ENCODE data around the gene SGMS1. TPM values are rescaled to one million over a fixed set of nuclear protein-coding genes. Genes with fewer than 3 reads are reported as not detected.

The SGMS1 gene
- total RNA-seq, 1 donor from 2014 or later = 14.2 TPM

DNA sequence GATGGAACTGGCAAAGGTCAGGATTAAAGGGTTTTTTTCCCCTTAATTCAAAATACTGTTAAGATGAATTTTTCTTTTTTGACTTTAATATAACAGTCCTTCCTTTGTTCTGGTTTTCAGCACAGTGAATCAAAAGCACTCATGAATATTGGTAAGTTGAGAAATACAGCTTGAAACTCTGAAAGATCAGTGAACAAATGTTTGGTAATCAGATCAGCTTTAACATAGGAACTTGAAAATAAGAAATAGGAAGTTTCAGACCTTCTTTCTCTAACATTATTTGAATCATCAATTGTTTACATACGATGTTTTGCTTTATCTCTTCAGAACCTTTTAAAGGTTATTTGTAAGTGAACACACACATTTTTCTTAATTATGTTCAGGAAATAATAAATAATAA, 90.5 kb downstream of the SGMS1 start:
- intact Hi-C loops (cut with micrococcal nuclease) = loop anchor here (10.0 kb wide), 1 partner anchor 1348 kb away; the partner anchor contains the start of gene TMEM273
- Mint-ChIP-seq H3K4me3 (no peak overlapping the region), H3K27me3 (no peaks in the 10 kb centered on the region), H3K9me3 (peaks cover 4% of the 10 kb centered on the region), H3K4me1 (peaks cover 21% of the 10 kb centered on the region), H3K36me3 (ENCODE audit: low read depth) (peaks cover 2% of the 10 kb centered on the region), H3K27ac (no peak overlapping the region)
- no peak for DNase-seq

DNA sequence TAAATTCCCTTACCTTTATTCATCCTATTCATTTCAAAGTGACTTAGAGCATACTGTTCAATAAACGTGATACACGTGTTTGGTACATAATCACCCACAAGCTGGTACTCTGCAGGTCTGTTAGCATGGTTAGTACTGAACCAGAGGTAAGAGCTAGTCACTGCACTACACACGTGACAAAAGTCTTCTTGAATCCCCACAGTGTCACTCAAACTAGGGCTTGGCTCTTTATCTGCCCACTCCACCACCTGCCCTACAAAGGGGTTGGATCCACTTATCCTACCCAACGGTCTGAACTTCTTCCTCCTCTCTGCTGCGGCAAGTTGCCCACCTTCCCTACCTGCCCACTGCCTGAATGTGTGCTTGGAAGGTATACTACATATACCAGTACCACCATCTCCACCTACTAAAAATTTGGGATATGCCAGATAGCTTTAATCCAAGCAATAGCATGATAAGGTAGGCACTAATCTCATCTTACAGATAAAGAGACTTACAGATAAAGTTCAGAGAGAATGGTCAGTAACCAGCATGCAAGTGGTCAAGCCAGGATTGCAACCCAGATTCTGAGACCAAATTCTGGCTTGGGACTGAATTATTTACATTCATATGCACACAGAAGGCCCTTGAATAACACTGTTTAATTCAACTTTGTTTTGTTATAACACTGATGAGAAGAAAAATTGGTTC, 92.2 kb downstream of the SGMS1 start:
- H3K4me3 Mint-ChIP-seq = no peak overlapping the region
- peaks cover 4% of the 10 kb centered on the region for H3K36me3 Mint-ChIP-seq (ENCODE audit: low read depth)
- H3K9me3 Mint-ChIP-seq = peaks cover 4% of the 10 kb centered on the region
- H3K27ac Mint-ChIP-seq = no peak overlapping the region
- intact Hi-C loops (cut with micrococcal nuclease) = loop anchor here (10.0 kb wide), 1 partner anchor 1347 kb away; the partner anchor contains the start of gene TMEM273
- no peak for DNase-seq
- H3K27me3 Mint-ChIP-seq = no peaks in the 10 kb centered on the region
- H3K4me1 Mint-ChIP-seq = peaks cover 14% of the 10 kb centered on the region

DNA sequence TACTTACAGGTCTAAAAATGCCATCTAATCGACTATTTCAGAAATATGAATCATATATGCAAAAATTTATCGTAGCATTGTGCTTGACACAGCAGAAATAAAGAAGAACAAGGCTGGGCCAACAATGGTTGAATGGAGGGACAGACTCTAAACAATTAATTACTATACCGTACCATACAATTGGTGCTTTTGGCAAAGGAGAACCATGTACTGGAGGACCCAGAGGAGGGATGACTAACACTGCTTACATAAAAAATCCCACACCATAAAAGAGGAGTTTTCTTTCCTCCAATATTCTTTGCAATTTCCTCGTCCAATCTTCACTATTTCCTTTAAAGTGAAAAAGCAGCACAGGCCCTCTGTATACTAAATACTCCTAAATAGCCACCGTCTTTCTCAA, 94.1 kb downstream of the SGMS1 start:
- H3K27me3 Mint-ChIP-seq = no peaks in the 10 kb centered on the region
- intact Hi-C loops (cut with micrococcal nuclease) = loop anchor here (10.0 kb wide), 1 partner anchor 1345 kb away; the partner anchor contains the start of gene TMEM273
- no peak overlapping the region for H3K4me3 Mint-ChIP-seq

DNA sequence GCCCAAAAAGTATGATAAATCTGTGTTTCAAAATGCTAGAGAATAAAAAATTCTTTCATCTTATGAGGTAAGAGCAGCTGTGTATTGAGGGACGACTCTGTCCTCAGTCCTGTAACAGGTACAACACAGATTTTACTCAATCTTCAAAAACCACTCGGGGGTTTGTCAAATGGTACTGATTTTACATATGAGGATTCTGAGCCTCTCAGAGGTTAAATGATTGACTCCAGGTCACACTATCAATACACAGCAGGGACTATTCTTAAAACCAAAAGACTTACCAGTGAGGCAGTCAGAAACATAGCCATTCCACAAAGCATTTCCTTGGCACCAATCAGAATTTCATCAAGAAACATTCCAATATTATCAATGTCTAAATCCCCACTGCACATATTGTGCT, 95.5 kb downstream of the SGMS1 start:
- H3K36me3 Mint-ChIP-seq (ENCODE audit: low read depth) = peaks cover 8% of the 10 kb centered on the region
- no peak for DNase-seq
- H3K4me3 Mint-ChIP-seq = no peak overlapping the region

More for the DNA sequence above, 94.1 kb downstream of the SGMS1 start:
- DNase-seq = no peak
- no peak overlapping the region for H3K27ac Mint-ChIP-seq
- H3K9me3 Mint-ChIP-seq = no peaks in the 10 kb centered on the region
- peaks cover 9% of the 10 kb centered on the region for H3K4me1 Mint-ChIP-seq
- peaks cover 8% of the 10 kb centered on the region for H3K36me3 Mint-ChIP-seq (ENCODE audit: low read depth)

DNA sequence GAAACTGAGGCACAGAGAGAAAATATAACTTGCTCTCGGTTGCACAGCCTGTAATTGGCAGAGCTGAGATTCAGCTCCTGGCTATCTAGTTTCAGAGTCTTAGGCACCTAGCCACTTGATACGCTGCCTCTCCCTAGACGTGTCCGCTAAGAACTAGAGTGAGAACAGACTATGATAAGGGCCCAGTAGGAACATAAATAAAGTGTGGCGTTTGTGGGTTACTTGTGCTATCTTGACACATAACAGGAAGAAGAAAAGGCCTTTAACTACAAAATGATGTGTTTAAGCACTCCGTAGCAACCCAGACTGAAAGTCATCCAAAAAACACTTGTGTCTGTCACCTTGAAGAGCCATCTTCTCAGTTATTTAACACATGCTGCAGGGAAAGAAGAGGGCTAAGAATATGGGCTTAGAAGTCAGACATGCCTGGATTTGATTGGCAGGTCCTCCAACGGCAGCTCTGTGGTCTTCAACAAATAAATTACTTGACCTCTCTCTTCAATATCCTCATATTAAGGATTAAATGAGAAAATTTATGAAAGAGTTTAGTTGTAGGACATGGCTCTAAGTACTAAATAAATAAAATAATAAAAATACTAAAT, 96.2 kb downstream of the SGMS1 start:
- Mint-ChIP-seq H3K27ac (no peak overlapping the region), H3K9me3 (no peaks in the 10 kb centered on the region), H3K4me3 (no peak overlapping the region), H3K27me3 (no peaks in the 10 kb centered on the region), H3K36me3 (ENCODE audit: low read depth) (peaks cover 8% of the 10 kb centered on the region), H3K4me1 (peaks cover 10% of the 10 kb centered on the region)
- intact Hi-C loops (cut with micrococcal nuclease) = loop anchor here (1.0 to 2.0 kb wide), 2 partner anchors 11 to 15 kb away; no protein-coding TSS in a partner anchor
- DNase-seq = no peak

More for the DNA sequence above, 95.5 kb downstream of the SGMS1 start:
- Mint-ChIP-seq H3K27me3 (no peaks in the 10 kb centered on the region), H3K9me3 (no peaks in the 10 kb centered on the region), H3K4me1 (peaks cover 7% of the 10 kb centered on the region), H3K27ac (no peak overlapping the region)
- intact Hi-C loops (cut with micrococcal nuclease) = no loop called here

DNA sequence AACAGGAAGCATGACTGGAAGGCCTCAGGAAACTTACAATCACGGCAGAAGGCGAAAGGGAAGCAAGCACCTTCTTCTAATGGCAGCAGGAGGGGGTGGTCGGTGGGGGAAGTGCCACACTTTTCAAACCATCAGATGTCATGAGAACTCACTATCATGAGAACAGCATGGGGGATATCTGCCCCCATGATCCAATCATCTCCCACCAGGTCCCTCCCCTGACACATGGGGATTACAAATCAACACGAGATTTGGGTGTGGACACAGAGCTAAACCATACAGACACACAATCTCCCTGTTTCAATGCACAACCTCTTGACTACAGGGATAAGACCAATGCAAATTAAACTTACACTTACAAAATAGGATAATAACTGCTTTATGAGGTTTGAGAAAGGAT, 97.6 kb downstream of the SGMS1 start:
- Mint-ChIP-seq H3K36me3 (ENCODE audit: low read depth) (peaks cover 10% of the 10 kb centered on the region), H3K4me3 (no peak overlapping the region), H3K27me3 (no peaks in the 10 kb centered on the region), H3K27ac (no peak overlapping the region), H3K9me3 (no peaks in the 10 kb centered on the region), H3K4me1 (peaks cover 10% of the 10 kb centered on the region)
- intact Hi-C loops (cut with micrococcal nuclease) = loop anchor here (2.0 kb wide), 1 partner anchor 13 kb away; no protein-coding TSS in a partner anchor
- DNase-seq = no peak

DNA sequence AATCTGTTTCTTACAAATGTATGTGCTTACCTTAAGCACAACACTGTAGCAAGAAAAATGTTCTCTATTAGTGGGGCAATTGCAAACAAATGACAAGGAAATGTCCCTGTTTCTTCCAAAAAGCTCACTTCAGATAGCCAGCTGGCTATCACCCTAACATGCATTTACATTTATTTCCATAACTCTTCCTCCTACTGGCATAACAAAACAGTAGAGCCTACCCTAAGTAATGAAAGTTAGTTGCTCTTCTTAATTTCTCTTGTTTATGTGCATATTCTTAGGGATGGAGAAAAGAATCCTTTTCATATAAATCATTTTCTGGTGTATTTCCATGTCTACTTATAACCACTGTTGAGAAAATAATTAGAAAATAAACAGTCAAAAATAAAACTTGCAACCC, 100.4 kb downstream of the SGMS1 start:
- no peaks in the 10 kb centered on the region for H3K27me3 Mint-ChIP-seq
- DNase-seq = no peak
- H3K36me3 Mint-ChIP-seq (ENCODE audit: low read depth) = peaks cover 11% of the 10 kb centered on the region
- no peak overlapping the region for H3K27ac Mint-ChIP-seq
- intact Hi-C loops (cut with micrococcal nuclease) = no loop called here
- H3K4me3 Mint-ChIP-seq = no peak overlapping the region
- no peaks in the 10 kb centered on the region for H3K9me3 Mint-ChIP-seq
- peaks cover 15% of the 10 kb centered on the region for H3K4me1 Mint-ChIP-seq

DNA sequence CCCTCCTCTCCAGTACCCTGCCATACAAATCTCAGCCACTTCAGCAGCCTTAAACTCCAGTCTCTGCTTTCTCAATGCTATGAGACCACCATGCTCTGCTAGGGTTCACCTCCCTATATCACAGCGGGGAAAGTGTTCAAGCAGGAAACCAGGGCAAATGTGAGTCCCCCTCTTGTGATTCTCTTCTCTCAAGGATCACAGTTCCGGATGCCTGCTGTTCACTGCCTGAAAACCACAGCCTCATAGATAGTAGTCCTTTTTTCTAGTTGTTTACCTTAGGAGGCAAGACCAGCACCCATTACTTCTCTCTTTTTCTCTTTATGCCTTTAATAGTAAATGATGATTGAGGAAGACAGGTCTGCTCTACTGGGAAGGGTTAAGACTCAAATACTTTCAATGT, 100.8 kb downstream of the SGMS1 start:
- Mint-ChIP-seq H3K27me3 (no peaks in the 10 kb centered on the region), H3K27ac (no peak overlapping the region), H3K36me3 (ENCODE audit: low read depth) (peaks cover 13% of the 10 kb centered on the region), H3K9me3 (no peaks in the 10 kb centered on the region), H3K4me3 (no peak overlapping the region), H3K4me1 (peaks cover 15% of the 10 kb centered on the region)
- DNase-seq = no peak
- intact Hi-C loops (cut with micrococcal nuclease) = no loop called here

DNA sequence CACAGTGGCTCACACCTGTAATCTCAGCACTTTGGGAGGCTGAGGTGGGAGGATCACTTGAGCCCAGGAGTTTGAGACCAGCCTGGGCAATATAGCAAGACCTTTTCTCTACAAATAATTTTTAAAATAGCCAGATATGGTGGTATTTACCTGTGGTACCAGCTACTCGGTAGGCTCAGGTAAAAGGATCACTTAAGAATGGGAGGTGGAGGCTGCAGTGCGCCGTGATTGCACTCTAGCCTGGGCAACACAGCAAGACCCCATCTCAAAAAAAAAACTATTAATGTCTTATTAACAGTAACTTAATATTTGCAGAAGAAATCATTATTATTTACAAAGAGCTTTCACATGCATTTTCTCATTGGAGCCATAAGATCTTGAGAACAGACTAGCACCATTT, 103.6 kb downstream of the SGMS1 start:
- DNase-seq = no peak
- Mint-ChIP-seq H3K36me3 (ENCODE audit: low read depth) (peaks cover 10% of the 10 kb centered on the region), H3K9me3 (no peaks in the 10 kb centered on the region), H3K27me3 (no peaks in the 10 kb centered on the region), H3K4me3 (no peak overlapping the region), H3K4me1 (peaks cover 11% of the 10 kb centered on the region), H3K27ac (no peak overlapping the region)
- intact Hi-C loops (cut with micrococcal nuclease) = no loop called here

DNA sequence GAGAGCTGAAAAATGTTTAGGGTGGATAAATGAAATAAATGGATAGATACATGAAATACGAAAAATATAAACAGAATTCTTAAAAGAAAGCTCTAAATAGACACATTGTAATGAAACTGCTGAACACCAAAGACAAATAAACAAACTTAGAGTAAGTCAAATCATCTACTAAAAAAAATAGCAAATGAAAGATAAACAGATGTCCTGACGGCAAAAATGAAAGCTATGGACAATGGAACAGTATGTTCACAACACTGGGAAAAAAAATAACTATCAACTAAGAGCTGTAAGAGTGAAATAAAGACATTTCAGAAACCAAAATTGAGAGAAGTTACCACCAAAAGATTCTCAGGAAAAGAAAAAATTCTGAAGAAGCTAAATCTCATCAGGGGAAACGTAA, 106.1 kb downstream of the SGMS1 start:
- H3K27me3 Mint-ChIP-seq = no peaks in the 10 kb centered on the region
- no peak overlapping the region for H3K27ac Mint-ChIP-seq
- H3K9me3 Mint-ChIP-seq = no peaks in the 10 kb centered on the region
- no peak for DNase-seq
- H3K36me3 Mint-ChIP-seq (ENCODE audit: low read depth) = peaks cover 10% of the 10 kb centered on the region
- no peak overlapping the region for H3K4me3 Mint-ChIP-seq
- H3K4me1 Mint-ChIP-seq = peaks cover 19% of the 10 kb centered on the region
- intact Hi-C loops (cut with micrococcal nuclease) = no loop called here

DNA sequence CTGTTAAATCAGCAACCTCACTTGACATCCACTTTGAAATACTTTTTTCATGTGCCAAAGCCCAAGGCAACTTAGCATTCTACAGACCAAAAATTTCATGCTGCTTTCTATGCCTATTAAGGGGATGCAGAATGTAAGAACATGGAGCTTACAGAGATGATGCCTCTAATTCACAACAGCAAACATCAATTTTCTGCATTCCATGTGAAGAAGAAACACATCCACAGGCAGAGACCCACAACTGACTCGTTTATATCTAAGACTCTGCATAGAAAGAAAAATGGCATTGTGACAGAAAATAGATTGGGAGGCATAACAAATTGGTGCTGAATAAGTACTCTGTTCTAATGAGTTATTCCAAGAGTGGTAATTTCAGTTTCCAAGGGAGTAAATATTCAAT, 107.6 kb downstream of the SGMS1 start:
- Mint-ChIP-seq H3K4me1 (peaks cover 32% of the 10 kb centered on the region), H3K36me3 (ENCODE audit: low read depth) (peaks cover 9% of the 10 kb centered on the region), H3K9me3 (no peaks in the 10 kb centered on the region), H3K27me3 (no peaks in the 10 kb centered on the region), H3K27ac (no peak overlapping the region), H3K4me3 (no peak overlapping the region)
- intact Hi-C loops (cut with micrococcal nuclease) = no loop called here
- DNase-seq = no peak

DNA sequence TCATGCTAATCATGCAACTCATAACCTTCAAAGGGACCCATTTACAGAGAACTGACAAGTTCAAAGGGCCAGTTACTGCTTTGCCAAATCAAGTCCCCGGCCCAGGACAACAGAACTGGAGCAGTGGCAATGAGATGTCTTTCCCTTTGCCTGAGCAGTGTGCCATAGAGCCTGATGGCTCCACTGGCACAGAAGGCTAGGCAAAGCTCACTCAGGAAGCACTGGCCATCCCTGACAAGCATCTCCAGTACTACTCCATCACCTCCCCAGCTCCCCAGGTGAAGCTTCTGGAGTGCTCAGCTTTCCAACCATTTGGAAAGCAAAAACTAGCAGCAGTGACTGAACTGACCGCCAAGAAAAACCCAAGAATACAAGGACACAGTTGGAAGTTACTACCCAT, 108.3 kb downstream of the SGMS1 start:
- peaks cover 10% of the 10 kb centered on the region for H3K36me3 Mint-ChIP-seq (ENCODE audit: low read depth)
- intact Hi-C loops (cut with micrococcal nuclease) = no loop called here
- peaks cover 39% of the 10 kb centered on the region for H3K4me1 Mint-ChIP-seq
- no peak for DNase-seq
- H3K27ac Mint-ChIP-seq = no peak overlapping the region
- H3K27me3 Mint-ChIP-seq = no peaks in the 10 kb centered on the region
- no peaks in the 10 kb centered on the region for H3K9me3 Mint-ChIP-seq
- no peak overlapping the region for H3K4me3 Mint-ChIP-seq

DNA sequence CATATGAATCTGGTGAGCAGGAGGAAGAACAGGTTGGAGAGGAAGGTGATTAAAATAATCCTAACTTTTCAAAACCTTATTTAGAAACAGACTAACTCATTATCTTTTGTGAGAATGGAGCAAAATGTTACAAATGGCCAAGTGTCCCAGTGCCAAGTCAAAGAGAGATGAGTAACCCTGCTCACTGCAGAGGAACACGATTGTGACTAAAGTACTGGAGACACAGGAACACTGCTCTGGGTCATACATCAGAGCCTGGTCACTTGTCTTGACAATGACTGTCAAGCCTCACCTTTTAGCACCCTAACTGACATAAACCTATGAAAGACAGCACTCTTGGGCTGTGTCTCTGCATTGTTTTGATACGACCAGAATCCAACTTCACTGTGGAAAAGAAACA, 108.8 kb downstream of the SGMS1 start:
- no peaks in the 10 kb centered on the region for H3K27me3 Mint-ChIP-seq
- peaks cover 11% of the 10 kb centered on the region for H3K36me3 Mint-ChIP-seq (ENCODE audit: low read depth)
- H3K9me3 Mint-ChIP-seq = no peaks in the 10 kb centered on the region
- intact Hi-C loops (cut with micrococcal nuclease) = loop anchor here (5.0 kb wide), 1 partner anchor 188 kb away; no protein-coding TSS in a partner anchor
- H3K4me3 Mint-ChIP-seq = no peak overlapping the region
- peaks cover 41% of the 10 kb centered on the region for H3K4me1 Mint-ChIP-seq
- DNase-seq = no peak
- H3K27ac Mint-ChIP-seq = no peak overlapping the region

DNA sequence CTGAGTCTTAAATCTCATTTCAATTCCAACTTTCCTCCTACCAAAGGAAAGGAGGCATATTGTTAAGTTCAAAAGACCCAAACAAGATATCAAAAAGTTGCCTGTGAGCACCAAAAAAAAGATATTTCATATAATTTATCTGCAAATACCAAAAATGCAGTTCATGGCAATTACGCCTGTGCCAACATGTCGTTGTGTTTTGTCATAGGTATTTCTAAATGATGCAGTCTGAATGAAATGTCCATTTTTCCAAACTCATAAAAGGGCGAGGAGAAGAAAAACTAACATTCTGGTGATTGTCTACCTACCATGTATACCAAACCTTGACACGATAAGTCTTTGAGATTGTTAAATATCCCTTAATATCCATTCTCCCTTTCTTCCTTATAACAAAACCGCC, 109.8 kb downstream of the SGMS1 start:
- Mint-ChIP-seq H3K36me3 (ENCODE audit: low read depth) (peaks cover 14% of the 10 kb centered on the region), H3K27me3 (no peaks in the 10 kb centered on the region), H3K4me1 (peaks cover 47% of the 10 kb centered on the region), H3K9me3 (no peaks in the 10 kb centered on the region), H3K27ac (peak overlapping the region; percentile 38), H3K4me3 (no peak overlapping the region)
- DNase-seq = no peak
- intact Hi-C loops (cut with micrococcal nuclease) = loop anchor here (1.0 to 5.0 kb wide), 6 partner anchors 13 to 187 kb away; partner anchors contain the start of gene SGMS1

Data from activated CD4-positive, alpha-beta T cell treated with anti-CD3 and anti-CD28 coated beads, Interleukin-2, amount 10 ng/mL, durations not matched to agents 24 days and 14 days (primary cell).